ENCODE results near the gene RBBP4.
A peak's percentile ranks its signal among the peaks of the same experiment; 100 is the strongest.

The RBBP4 gene

DNA sequence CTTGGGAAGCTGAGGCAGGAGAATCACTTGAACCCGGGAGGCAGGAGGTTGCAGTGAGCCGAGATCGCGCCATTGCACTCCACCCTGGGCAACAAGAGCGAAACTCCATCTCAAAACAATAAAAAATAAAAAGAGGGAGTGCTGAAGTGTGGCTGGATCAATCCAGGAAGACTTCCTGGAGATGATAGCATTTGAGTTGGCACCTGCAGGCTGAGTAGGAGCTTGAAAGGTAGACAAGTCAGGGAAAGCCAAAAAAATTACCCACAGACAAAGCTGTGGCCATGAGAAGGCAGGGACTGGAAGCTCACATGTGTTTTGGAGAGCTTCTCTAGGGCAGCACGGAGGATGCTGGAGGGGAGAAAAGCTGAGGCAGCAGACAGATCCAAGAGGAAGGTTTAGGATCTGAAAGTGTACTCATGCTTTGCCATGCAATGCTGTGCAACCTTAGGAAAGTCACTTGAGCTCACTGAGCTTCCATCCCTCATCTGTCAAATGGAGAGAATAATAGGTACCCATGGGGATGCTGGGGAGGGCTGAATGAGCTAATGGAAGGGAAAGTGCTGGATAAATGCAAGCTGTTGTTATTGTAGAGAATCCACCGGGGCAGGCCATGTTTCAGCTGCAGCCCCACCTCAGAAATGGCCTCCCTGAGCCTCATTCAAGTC is 77.5 kb downstream of the RBBP4 start:
- in situ Hi-C loops (cut with MboI; ENCODE audit: low sequenced_read_pairs, unreplicated experiment) = no loop called here
- no peak for DNase-seq (ENCODE audit: low spot score)
- TF ChIP-seq, protein P1, sequence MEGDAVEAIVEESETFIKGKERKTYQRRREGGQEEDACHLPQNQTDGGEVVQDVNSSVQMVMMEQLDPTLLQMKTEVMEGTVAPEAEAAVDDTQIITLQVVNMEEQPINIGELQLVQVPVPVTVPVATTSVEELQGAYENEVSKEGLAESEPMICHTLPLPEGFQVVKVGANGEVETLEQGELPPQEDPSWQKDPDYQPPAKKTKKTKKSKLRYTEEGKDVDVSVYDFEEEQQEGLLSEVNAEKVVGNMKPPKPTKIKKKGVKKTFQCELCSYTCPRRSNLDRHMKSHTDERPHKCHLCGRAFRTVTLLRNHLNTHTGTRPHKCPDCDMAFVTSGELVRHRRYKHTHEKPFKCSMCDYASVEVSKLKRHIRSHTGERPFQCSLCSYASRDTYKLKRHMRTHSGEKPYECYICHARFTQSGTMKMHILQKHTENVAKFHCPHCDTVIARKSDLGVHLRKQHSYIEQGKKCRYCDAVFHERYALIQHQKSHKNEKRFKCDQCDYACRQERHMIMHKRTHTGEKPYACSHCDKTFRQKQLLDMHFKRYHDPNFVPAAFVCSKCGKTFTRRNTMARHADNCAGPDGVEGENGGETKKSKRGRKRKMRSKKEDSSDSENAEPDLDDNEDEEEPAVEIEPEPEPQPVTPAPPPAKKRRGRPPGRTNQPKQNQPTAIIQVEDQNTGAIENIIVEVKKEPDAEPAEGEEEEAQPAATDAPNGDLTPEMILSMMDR (IDR thresholded peaks at IDR 0.05; ENCODE audit: borderline replicate concordance, control extremely low read depth, extremely low read depth, insufficient read depth, missing control alignments) = no peak

DNA sequence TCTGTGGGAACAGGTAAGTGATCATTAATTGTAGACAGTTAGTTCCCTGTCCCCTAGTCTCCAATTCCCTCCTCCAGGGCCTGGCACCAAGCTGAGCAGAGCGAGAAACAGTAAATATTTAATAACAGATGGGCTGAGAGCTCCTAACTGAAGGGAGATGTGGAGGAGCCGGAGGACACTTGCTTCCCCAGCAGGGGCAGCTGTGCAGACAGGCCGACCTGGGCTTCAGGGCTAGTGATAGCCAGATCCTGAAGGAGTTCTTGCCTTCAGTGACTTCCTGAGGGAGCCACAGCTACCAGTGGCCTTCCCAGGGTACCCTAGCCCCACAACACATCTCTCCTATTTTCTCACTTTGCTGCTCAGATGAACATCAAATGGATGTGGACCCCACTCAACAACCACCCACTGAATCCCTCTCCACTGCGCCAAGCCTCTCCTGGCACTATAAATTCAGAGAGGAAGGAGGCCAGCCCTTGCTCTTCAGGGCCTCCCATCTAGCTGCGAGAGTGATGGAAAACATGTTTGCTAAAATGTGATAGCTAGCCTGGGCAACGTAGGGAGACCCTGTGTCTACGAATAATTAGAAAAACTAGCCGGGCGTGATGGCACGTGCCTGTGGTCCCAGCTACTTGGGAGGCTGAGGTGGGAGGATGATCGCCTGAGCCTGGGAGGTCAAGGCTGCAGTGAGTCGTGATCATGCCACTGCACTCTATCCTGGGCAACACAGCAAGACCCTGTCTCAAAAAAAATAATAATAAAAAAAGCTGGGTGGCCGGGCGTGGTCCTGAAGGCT is 78.4 kb downstream of the RBBP4 start:
- in situ Hi-C loops (cut with MboI; ENCODE audit: low sequenced_read_pairs, unreplicated experiment) = no loop called here
- TF ChIP-seq, protein P1 (IDR thresholded peaks at IDR 0.05; ENCODE audit: borderline replicate concordance, control extremely low read depth, extremely low read depth, insufficient read depth, missing control alignments) = no peak
- DNase-seq (ENCODE audit: low spot score) = no peak

DNA sequence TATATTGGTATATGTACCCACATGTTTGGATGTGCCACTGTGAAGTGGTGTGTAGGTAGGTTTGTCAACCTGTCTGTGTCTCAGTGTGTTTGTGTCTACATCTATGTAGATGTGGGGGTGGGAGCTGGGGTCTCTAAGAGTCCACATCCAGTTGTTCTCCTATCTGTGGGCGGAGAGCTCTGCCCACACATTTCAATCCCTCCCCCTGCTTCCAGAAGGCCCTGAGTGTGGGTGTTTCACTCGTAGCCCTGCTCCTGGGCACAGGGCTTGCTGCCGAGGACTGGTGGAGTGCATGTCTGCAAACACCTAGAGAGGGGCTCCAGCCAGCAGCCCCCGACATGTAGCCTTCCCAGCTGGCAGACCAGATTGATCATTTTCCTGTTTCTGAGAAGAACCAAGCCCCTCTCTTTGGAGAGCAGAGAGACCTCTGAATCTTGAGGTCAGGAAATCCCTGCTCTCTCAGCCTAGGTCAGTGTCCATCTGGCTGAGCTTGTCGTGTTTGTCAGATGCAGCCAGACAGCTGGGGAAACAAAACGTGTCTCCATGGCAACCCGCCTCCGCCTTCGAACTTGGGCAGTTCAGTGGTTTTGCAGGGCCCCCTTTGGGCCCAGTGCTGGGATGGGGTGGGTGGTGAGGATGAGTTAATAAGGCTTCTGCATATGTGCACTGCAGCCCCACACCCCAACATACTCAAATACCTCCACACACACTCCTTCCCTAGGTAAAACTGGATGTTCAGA is 82.7 kb downstream of the RBBP4 start:
- in situ Hi-C loops (cut with MboI; ENCODE audit: low sequenced_read_pairs, unreplicated experiment) = no loop called here
- DNase-seq (ENCODE audit: low spot score) = peak; percentile 71
- TF ChIP-seq, protein P1 (IDR thresholded peaks at IDR 0.05; ENCODE audit: borderline replicate concordance, control extremely low read depth, extremely low read depth, insufficient read depth, missing control alignments) = no peak
